ENCODE measurements around the gene KCNJ16.
"Not testable (repeated sequence)": the region's sequence is repeated elsewhere in the genome, so short reads cannot be mapped to it uniquely, and the experiment has no call there.

The KCNJ16 gene

DNA sequence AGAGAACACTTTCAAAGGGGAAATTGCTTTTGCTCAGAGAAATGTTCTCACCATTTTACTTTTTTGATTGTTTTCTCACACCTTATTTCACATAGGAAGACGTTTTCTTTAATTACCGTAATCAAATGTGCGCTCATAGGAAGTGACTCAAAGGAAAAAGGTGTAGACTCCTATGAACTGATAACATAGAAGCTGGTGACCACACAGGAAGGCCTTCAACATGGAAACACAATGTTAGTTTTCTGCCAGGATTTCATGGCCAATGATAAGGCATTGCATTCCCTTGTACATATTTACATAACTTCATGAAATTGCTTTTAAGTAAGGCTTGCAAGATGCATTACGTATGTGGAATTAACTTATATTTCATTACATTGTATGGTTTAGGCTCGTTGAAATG is 40.9 kb upstream of the KCNJ16 start:
- in situ Hi-C loops (cut with HindIII; ENCODE audit: low sequenced_read_pairs) = no loop called here
- TF ChIP-seq, protein P1, sequence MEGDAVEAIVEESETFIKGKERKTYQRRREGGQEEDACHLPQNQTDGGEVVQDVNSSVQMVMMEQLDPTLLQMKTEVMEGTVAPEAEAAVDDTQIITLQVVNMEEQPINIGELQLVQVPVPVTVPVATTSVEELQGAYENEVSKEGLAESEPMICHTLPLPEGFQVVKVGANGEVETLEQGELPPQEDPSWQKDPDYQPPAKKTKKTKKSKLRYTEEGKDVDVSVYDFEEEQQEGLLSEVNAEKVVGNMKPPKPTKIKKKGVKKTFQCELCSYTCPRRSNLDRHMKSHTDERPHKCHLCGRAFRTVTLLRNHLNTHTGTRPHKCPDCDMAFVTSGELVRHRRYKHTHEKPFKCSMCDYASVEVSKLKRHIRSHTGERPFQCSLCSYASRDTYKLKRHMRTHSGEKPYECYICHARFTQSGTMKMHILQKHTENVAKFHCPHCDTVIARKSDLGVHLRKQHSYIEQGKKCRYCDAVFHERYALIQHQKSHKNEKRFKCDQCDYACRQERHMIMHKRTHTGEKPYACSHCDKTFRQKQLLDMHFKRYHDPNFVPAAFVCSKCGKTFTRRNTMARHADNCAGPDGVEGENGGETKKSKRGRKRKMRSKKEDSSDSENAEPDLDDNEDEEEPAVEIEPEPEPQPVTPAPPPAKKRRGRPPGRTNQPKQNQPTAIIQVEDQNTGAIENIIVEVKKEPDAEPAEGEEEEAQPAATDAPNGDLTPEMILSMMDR (IDR thresholded peaks at IDR 0.05; ENCODE audit: low read depth, low read length) = no peak
- DNase-seq (ENCODE audit: low read depth, low spot score) = no peak

DNA sequence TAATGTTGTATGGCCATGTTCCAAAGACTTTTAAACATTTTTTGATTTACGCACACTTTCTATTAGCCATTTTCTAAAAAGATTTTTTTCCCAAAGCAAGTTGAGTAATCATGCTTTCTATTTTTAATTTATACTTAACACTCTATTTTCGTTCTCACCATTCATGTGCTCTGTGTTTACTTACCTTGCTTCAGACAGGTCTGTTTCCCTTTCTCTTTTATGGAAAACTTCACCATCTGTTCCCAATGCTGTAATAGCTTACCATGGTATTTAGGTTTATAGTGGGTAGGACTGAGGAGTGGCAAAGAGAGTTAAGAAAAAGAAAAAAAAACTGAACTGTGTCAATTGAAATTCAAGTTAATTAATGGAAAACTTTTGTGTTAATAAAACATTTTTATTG is 37.5 kb upstream of the KCNJ16 start:
- no peak for DNase-seq (ENCODE audit: low read depth, low spot score)
- no peak overlapping the region for H3K4me3 ChIP-seq (ENCODE audit: low read depth, low read length)
- in situ Hi-C loops (cut with HindIII; ENCODE audit: low sequenced_read_pairs) = no loop called here
- TF ChIP-seq, protein P1 (IDR thresholded peaks at IDR 0.05; ENCODE audit: low read depth, low read length) = no peak

More for the DNA sequence above, 40.9 kb upstream of the KCNJ16 start:
- H3K4me3 ChIP-seq (ENCODE audit: low read depth, low read length) = no peak overlapping the region

DNA sequence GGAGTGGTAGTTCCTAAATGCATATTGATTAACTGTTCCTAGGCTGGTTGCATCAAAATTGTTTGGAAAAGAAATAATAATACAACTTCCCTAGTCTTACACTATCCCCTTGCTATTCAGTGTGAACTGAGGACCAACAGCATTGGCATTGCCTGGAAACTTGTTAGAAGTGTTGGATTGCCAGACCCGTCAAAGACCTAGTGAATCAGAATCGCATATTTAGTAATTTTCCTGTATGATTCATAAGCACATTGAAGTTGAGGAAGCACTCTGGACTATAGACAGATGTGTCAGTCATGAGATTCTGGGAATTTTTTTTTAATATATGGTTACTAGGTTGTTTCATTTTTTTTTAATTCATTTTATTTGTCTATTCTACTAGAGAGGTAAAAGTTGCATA is 34.7 kb upstream of the KCNJ16 start:
- in situ Hi-C loops (cut with HindIII; ENCODE audit: low sequenced_read_pairs) = no loop called here
- TF ChIP-seq, protein P1 (IDR thresholded peaks at IDR 0.05; ENCODE audit: low read depth, low read length) = no peak
- no peak for DNase-seq (ENCODE audit: low read depth, low spot score)
- no peak overlapping the region for H3K4me3 ChIP-seq (ENCODE audit: low read depth, low read length)

DNA sequence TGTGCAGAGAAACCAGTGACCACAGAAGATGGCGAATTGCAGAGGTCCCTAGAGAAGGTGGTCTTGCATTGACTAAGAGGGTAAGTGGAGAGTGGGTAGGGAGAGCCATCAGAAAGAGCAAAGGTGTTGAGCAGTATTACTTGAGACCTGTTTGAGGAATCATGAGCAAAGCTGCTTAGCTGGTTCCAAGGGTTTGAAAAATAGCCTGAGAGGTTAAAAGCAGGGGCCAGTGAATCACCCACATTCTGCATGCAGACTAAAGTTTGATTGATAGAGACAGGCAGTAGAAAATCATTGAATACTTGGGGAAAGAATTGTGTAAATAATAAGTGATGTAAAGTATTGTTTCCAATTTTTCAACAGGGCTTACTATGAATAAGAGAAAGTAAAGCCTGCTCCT is 34.0 kb upstream of the KCNJ16 start:
- no peak overlapping the region for H3K4me3 ChIP-seq (ENCODE audit: low read depth, low read length)
- in situ Hi-C loops (cut with HindIII; ENCODE audit: low sequenced_read_pairs) = no loop called here
- TF ChIP-seq, protein P1 (IDR thresholded peaks at IDR 0.05; ENCODE audit: low read depth, low read length) = no peak
- DNase-seq (ENCODE audit: low read depth, low spot score) = no peak

DNA sequence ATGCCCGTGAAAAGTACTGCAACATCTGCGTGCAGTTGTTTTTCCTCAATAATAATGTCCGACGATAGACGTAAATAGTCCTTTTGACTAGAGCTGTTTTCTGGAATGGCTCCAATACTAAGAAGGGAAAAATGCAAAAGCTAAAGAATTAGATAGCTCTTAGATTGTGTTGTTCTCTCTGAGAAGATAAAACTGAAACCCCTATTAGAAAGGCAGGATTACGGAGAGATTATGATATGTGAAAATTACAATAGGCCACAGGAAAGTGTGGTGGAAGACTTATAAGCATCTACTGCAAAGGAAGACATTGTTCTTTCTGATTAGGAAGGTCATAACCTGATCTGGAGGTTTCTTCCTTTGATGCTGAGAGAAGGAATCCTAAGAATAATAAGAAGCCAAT is 33.5 kb upstream of the KCNJ16 start:
- in situ Hi-C loops (cut with HindIII; ENCODE audit: low sequenced_read_pairs) = no loop called here
- TF ChIP-seq, protein P1 (IDR thresholded peaks at IDR 0.05; ENCODE audit: low read depth, low read length) = no peak
- no peak for DNase-seq (ENCODE audit: low read depth, low spot score)
- no peak overlapping the region for H3K4me3 ChIP-seq (ENCODE audit: low read depth, low read length)

DNA sequence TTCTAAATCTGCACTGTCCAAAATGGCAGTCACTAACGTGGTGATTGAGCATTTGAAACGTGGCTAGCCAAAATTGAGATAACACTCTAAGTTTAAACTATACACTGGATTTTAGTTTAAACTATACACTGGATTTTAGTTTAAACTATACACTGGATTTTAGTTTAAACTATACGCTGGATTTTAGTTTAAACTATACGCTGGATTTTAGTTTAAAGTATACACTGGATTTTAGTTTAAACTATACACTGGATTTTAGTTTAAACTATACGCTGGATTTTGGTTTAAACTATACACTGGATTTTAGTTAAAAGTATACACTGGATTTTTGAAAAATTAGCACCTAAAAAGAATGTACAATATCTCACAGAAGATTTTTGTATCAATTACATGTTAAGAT is 29.2 kb upstream of the KCNJ16 start:
- in situ Hi-C loops (cut with HindIII; ENCODE audit: low sequenced_read_pairs); H3K4me3 ChIP-seq (ENCODE audit: low read depth, low read length); DNase-seq (ENCODE audit: low read depth, low spot score): not testable (repeated sequence)

DNA sequence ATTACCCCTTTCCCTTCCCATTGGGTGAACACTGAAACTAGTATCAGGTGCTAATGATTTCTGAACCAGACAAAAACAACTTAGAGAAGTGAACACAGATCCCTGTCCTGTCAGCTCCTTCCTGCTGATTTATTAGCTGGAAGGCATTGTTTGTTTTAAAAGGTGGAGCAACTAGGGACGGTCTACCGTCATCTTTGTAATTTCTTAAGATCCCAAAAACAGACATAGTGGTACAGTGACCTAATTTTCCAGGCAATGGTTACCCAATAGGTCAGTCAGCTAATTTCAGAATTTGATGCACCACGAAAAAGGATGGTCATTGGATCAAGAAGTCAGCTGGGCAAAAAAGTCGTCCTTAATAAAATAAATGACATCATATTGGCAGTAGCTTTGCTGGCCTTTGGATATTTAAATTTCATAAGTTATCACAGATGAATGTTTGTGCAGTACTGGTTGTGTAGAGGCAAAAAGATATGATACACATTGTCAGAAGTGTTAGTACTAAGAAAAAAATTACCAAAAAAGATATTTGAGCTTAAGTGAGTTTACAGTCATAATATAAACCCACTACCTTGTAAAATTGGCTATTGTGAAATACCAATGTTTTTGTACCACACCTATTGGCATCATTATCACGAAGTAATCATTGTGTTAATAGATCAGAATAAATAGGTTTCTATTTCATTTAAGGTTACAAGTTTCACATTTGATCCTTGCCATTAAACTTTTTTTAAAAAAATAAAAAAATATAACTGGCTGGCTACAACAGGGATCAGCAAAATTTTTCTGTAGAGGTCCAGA is 27.2 kb upstream of the KCNJ16 start:
- in situ Hi-C loops (cut with HindIII; ENCODE audit: low sequenced_read_pairs) = no loop called here
- TF ChIP-seq, protein P1 (IDR thresholded peaks at IDR 0.05; ENCODE audit: low read depth, low read length) = no peak
- H3K4me3 ChIP-seq (ENCODE audit: low read depth, low read length) = no peak overlapping the region
- DNase-seq (ENCODE audit: low read depth, low spot score) = no peak

All from astrocyte of the spinal cord (primary cell).